Endothelial cell of umbilical vein (primary cell): ENCODE data around the gene VANGL1. TPM values are rescaled to one million over a fixed set of nuclear protein-coding genes. Genes with fewer than 3 reads are reported as not detected.

Experiments used
- BruUV-seq: library from RNA; stranded (reverse); fragments of 400-500 nt; replicated peaks from 2 replicates; lab custom pipeline; 2021; lab: Mats Ljungman, UMichigan
- CTCF ChIA-PET: fragments of 300-600, 350-600 bp; sonication (Branson Sonifier 250); formaldehyde crosslinking; loops from one replicate; lab custom pipeline; 2021; ENCODE audit warnings: antibody characterized with exemption, inconsistent platforms; lab: Charles Lee
- POLR2A ChIA-PET: fragments of 300-600, 350-600 bp; sonication (Branson Sonifier 250); formaldehyde crosslinking; loops from one replicate; lab custom pipeline; 2021; ENCODE audit warnings: antibody characterized with exemption, inconsistent platforms; lab: Charles Lee
- DNase-seq: peaks from one replicate; pipeline ENCODE4 v3.0.0-alpha.2; 2011; ENCODE audit warnings: low read depth, low spot score
- FAIRE-seq: peaks from 2 replicates; lab custom pipeline; 2011; peaks lifted over from hg19 to GRCh38; lab: Jason Lieb, UNC
- H2AFZ ChIP-seq: 2 replicates; pipeline ENCODE4 v1.6.0; 2012; ENCODE audit warnings: low read depth, low read length, control low read depth, inconsistent platforms
- H3K27ac ChIP-seq: 2 replicates; pipeline ENCODE4 v1.5.1; 2011; ENCODE audit warnings: low read depth, mild to moderate bottlenecking, control low read depth, low read length, moderate library complexity; ENCODE audit not compliant: insufficient read depth
- H3K27me3 ChIP-seq, 2 experiments: 2 replicates each; pipeline versions ENCODE4 v1.6.0 to v1.6.1; 2011; ENCODE audit warnings: low read length in 2 of 2, mixed read lengths in 1 of 2; ENCODE audit not compliant: control insufficient read depth in 2 of 2, insufficient read depth in 2 of 2
- H3K36me3 ChIP-seq, 2 experiments: 2 replicates in 1 of 2; 3 replicates in 1 of 2; pipeline ENCODE4 v1.5.1; 2011; ENCODE audit warnings: low read length in 2 of 2, mild to moderate bottlenecking in 1 of 2, moderate library complexity in 1 of 2; ENCODE audit not compliant: control insufficient read depth in 2 of 2, insufficient read depth in 2 of 2; ENCODE audit errors: extremely low read depth in 1 of 2
- H3K4me1 ChIP-seq: 3 replicates; pipeline ENCODE4 v1.5.1; 2011; ENCODE audit warnings: mild to moderate bottlenecking, low read length; ENCODE audit not compliant: control insufficient read depth, insufficient read depth; ENCODE audit errors: extremely low read depth
- H3K4me2 ChIP-seq: 2 replicates; pipeline ENCODE4 v1.6.1; 2011; ENCODE audit warnings: low read length, control low read depth, mixed read lengths; ENCODE audit not compliant: insufficient read depth
- H3K4me3 ChIP-seq, 3 experiments: fragments of 200-600 bp in 1 of 3; sonication (generic), shearing (Covaris generic) in 1 of 3; replicated peaks in 1 of 3; 2 replicates each; pipeline ENCODE4 v1.5.1; 2011 to 2016; ENCODE audit warnings: control low read depth in 3 of 3, low read length in 3 of 3, mild to moderate bottlenecking in 2 of 3, inconsistent platforms in 1 of 3, low read depth in 1 of 3, moderate library complexity in 1 of 3; ENCODE audit not compliant: insufficient read depth in 1 of 3
- H3K79me2 ChIP-seq: 2 replicates; pipeline ENCODE4 v1.6.0; 2012; ENCODE audit warnings: low read length, inconsistent platforms; ENCODE audit not compliant: control insufficient read depth, insufficient read depth
- H3K9ac ChIP-seq: replicated peaks from 2 replicates; pipeline ENCODE3; 2011; ENCODE audit warnings: low read length, control low read depth; ENCODE audit not compliant: insufficient read depth; ENCODE audit errors: extremely low read depth
- H3K9me1 ChIP-seq: replicated peaks from 3 replicates; pipeline ENCODE4 v1.6.0; 2011; ENCODE audit warnings: mild to moderate bottlenecking, low read length; ENCODE audit not compliant: control insufficient read depth, insufficient read depth; ENCODE audit errors: extremely low read depth
- H3K9me3 ChIP-seq: replicated peaks from 2 replicates; pipeline ENCODE4 v1.5.1; 2012; ENCODE audit warnings: low read length, inconsistent platforms; ENCODE audit not compliant: control insufficient read depth, insufficient read depth
- H4K20me1 ChIP-seq: replicated peaks from 2 replicates; pipeline ENCODE3; 2011; ENCODE audit warnings: mild to moderate bottlenecking, low read length; ENCODE audit not compliant: control insufficient read depth, insufficient read depth; ENCODE audit errors: extremely low read depth
- EZH2 ChIP-seq: IDR thresholded peaks from 2 replicates; pipeline ENCODE4 v1.6.1; 2012; ENCODE audit warnings: borderline replicate concordance, low read depth, mild to moderate bottlenecking, moderate library complexity, low read length, inconsistent platforms; ENCODE audit not compliant: severe bottlenecking
- FOS ChIP-seq: IDR thresholded peaks from 2 replicates; pipeline ENCODE4 v1.6.1; 2011; ENCODE audit warnings: mild to moderate bottlenecking, low read length, moderate library complexity, borderline replicate concordance; ENCODE audit not compliant: insufficient read depth
- GATA2 ChIP-seq: IDR thresholded peaks from 2 replicates; pipeline ENCODE4 v1.7.0; 2011; ENCODE audit warnings: low read depth, mild to moderate bottlenecking, moderate library complexity, mixed read lengths, low read length; ENCODE audit not compliant: insufficient read length, insufficient read depth
- JUN ChIP-seq: IDR thresholded peaks from 2 replicates; pipeline ENCODE4 v1.6.1; 2011; ENCODE audit warnings: borderline replicate concordance, low read depth; ENCODE audit not compliant: insufficient read length, insufficient read depth
- MYC ChIP-seq: IDR thresholded peaks from one replicate; pipeline ENCODE4 v1.6.1; 2011; ENCODE audit warnings: mild to moderate bottlenecking, low read depth, low read length
- POLR2A ChIP-seq: IDR thresholded peaks from 2 replicates; pipeline ENCODE4 v1.6.1; 2012; ENCODE audit warnings: low read depth, mild to moderate bottlenecking, control low read depth, low read length
- POLR2AphosphoS5 ChIP-seq: IDR thresholded peaks from 2 replicates; pipeline ENCODE4 v1.6.1; 2012; ENCODE audit warnings: low read depth, mild to moderate bottlenecking, control low read depth, low read length, moderate library complexity; ENCODE audit not compliant: insufficient read depth
- dilution Hi-C: fragments of 300-500 bp; cut with MboI; formaldehyde crosslinking; loops from one replicate; pipeline ENCODE4 v1.15.0; 2019; ENCODE audit warnings: low sequenced_read_pairs; ENCODE audit not compliant: extremely low pct_ligation_motif_present
- intact Hi-C: fragments of 100-400 bp; cut with micrococcal nuclease; formaldehyde crosslinking; loops from one replicate; pipeline ENCODE4 v1.10.0; 2022
- polyA plus RNA-seq, 4 experiments: library from polyadenylated mRNA; depleted of rRNA in 3 of 4; stranded (reverse) in 3 of 4; unstranded in 1 of 4; fragments of >200 nt; gene quantifications; 2 replicates each; pipeline versions ENCODE4 v1.2.1 to v1.2.3, GENCODE V29; 2011 to 2012; ENCODE audit warnings: missing spikeins in 1 of 4
- total RNA-seq: library from RNA; stranded (reverse); gene quantifications from 2 replicates; pipeline ENCODE4 v1.2.3, GENCODE V29; 2021
- TF ChIP-seq, protein P1 (sequence below): IDR thresholded peaks from 2 replicates; pipeline ENCODE4 v1.6.1; 2011; ENCODE audit not compliant: insufficient read depth, insufficient read length
- TF ChIP-seq, protein P2 (sequence below), 2 donors: IDR thresholded peaks; 1 replicate in 1 of 2; 2 replicates in 1 of 2; pipeline ENCODE4 v1.5.1; 2011; ENCODE audit warnings: low read length in 2 of 2, mild to moderate bottlenecking in 2 of 2, moderate library complexity in 2 of 2, control low read depth in 1 of 2, inconsistent platforms in 1 of 2, low read depth in 1 of 2; ENCODE audit not compliant: insufficient read depth in 1 of 2; ENCODE audit errors: extremely low read depth in 1 of 2

VANGL1 gene
- total and polyA plus RNA-seq, 2 donors (not counting 3 experiments of a cell fraction or from before 2014, with no cell fraction given), result 15.0 to 24.8 TPM

GRCh38 chr1:115592264-115592663 lies 49.5 kb upstream of the VANGL1 start:
- no peak for FAIRE-seq
- H3K9me3 ChIP-seq, result no peaks in the 10 kb centered on the region
- H3K9ac ChIP-seq, result no peak overlapping the region
- no peaks in the 10 kb centered on the region for H4K20me1 ChIP-seq
- intact Hi-C loops (no loop called here), dilution Hi-C loops (no loop called here)
- CTCF ChIA-PET, result interaction anchor here (0.9 to 7.4 kb wide), 3 partner anchors 16 to 453 kb away, joined by 3 to 259 read pairs (median 3); no protein-coding TSS in a partner anchor
- H3K36me3 ChIP-seq, result no peaks in the 10 kb centered on the region
- H3K4me2 ChIP-seq, result no peak overlapping the region
- POLR2A ChIA-PET, result no interaction called here
- TF ChIP-seq, protein P1, sequence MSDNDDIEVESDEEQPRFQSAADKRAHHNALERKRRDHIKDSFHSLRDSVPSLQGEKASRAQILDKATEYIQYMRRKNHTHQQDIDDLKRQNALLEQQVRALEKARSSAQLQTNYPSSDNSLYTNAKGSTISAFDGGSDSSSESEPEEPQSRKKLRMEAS, result no peak
- H3K9me1 ChIP-seq, result no peaks in the 10 kb centered on the region
- no TSS peak for BruUV-seq
- H3K27me3 ChIP-seq, result peaks cover 0 to 3% of the 10 kb centered on the region in 2 experiments
- no peak for DNase-seq
- no peaks in the 10 kb centered on the region for H3K4me1 ChIP-seq
- no peak overlapping the region for H3K4me3 ChIP-seq
- no peak overlapping the region for H2AFZ ChIP-seq
- H3K79me2 ChIP-seq, result no peaks in the 10 kb centered on the region
- H3K27ac ChIP-seq, result no peak overlapping the region

DNA sequence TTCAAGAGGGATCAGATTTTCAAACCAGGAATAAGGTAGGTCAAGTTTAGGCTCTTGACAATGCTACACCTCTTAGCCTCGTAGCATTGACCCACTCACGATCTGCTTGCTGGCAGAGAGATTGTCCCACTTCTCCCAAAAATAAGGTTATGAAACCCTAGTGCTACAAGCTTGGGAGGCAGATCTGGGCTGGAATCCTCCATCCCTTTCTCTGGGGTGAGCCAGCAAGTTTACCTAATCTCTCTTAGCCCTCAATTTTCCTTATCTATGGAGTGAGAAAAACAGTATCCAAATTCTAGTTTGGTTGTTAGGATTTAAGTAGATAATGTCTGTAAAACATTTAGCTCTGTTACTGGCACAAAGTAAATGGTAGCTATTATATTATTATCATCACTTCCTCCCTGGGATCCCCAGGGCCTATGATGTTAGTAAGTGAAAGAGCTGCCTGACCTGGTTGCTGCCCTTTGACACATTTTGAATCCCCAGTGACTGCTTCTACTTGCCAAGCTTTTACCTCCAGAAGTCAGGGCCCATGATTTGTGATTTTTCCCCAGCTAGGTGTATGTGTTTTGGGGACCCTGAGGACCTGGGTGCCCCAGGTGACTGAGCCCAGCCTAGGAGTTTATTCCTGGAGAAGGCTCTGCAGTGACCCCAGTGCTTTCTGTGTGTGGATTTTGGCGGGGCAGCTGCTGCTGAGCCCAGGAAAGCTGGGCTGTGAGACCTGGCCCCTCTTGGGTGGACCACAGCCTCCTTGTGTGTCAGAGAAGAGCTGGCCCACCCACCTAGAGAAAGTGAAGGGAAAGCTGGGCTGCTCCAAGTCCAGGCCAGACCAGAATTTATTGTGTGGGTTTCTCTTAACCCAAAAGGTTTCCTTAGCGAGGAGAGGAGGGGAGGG lies 48.2 kb upstream of the VANGL1 start:
- Histone ChIP-seq H3K36me3 (no peaks in the 10 kb centered on the region), H3K27ac (no peak overlapping the region), H3K79me2 (no peaks in the 10 kb centered on the region), H3K4me3 (no peak overlapping the region), H3K4me2 (no peak overlapping the region), H3K4me1 (no peaks in the 10 kb centered on the region), H3K9me1 (no peaks in the 10 kb centered on the region), H4K20me1 (no peaks in the 10 kb centered on the region), H3K27me3 (peaks cover 0 to 6% of the 10 kb centered on the region in 2 experiments), H3K9ac (no peak overlapping the region), H2AFZ (no peak overlapping the region), H3K9me3 (no peaks in the 10 kb centered on the region)
- dilution Hi-C loops, result no loop called here
- no TSS peak for BruUV-seq
- FAIRE-seq, result no peak
- ChIA-PET CTCF (interaction anchor here (0.8 to 7.4 kb wide), 8 partner anchors 15 to 454 kb away, joined by 3 to 259 read pairs (median 4); no protein-coding TSS in a partner anchor), POLR2A (no interaction called here)
- TF ChIP-seq, protein P2, sequence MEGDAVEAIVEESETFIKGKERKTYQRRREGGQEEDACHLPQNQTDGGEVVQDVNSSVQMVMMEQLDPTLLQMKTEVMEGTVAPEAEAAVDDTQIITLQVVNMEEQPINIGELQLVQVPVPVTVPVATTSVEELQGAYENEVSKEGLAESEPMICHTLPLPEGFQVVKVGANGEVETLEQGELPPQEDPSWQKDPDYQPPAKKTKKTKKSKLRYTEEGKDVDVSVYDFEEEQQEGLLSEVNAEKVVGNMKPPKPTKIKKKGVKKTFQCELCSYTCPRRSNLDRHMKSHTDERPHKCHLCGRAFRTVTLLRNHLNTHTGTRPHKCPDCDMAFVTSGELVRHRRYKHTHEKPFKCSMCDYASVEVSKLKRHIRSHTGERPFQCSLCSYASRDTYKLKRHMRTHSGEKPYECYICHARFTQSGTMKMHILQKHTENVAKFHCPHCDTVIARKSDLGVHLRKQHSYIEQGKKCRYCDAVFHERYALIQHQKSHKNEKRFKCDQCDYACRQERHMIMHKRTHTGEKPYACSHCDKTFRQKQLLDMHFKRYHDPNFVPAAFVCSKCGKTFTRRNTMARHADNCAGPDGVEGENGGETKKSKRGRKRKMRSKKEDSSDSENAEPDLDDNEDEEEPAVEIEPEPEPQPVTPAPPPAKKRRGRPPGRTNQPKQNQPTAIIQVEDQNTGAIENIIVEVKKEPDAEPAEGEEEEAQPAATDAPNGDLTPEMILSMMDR (IDR thresholded peaks at IDR 0.05; ENCODE audit: extremely low read depth in 1 of 2, insufficient read depth in 1 of 2, low read depth in 1 of 2, low read length in 2 of 2), result no peak
- TF ChIP-seq POLR2A, result no peak
- no peak for TF ChIP-seq GATA2
- no peak for TF ChIP-seq JUN
- TF ChIP-seq POLR2AphosphoS5, result no peak
- no peak for TF ChIP-seq FOS
- TF ChIP-seq, protein P1, result no peak
- TF ChIP-seq EZH2, result no peak
- no peak for TF ChIP-seq MYC
- DNase-seq, result no peak
- intact Hi-C loops, result no loop called here
